ENCODE data around the gene SH2B3. TPM values are rescaled to one million over a fixed set of nuclear protein-coding genes. Genes with fewer than 3 reads are reported as not detected.
"Not testable (repeated sequence)": the region's sequence is repeated elsewhere in the genome, so short reads cannot be mapped to it uniquely, and the experiment has no call there.

The SH2B3 gene
- total and polyA plus RNA-seq, 8 donors = 19.2 to 42.0 (median 22.5) TPM

- Histone ChIP-seq H3K36me3 (no peaks in the 10 kb centered on the region), H3K4me1 (peaks cover 0 to 44% of the 10 kb centered on the region in 2 donors), H3K9me3 (no peaks in the 10 kb centered on the region), H3K27ac (no peak overlapping the region), H3K27me3 (no peaks in the 10 kb centered on the region), H3K4me3 (no peak overlapping the region)
- DNase-seq (no peak), ATAC-seq (no peak)
- intact Hi-C loops (cut with DNase I) = no loop called here
- TF ChIP-seq CTCF (IDR thresholded peaks at IDR 0.05) = no peak
These were observed 11.2 kb upstream of the SH2B3 start for GRCh38 chr12:111394480-111394879.

- Histone ChIP-seq H3K4me1 (peaks cover 0 to 51% of the 10 kb centered on the region in 2 donors), H3K27me3 (no peaks in the 10 kb centered on the region), H3K36me3 (no peaks in the 10 kb centered on the region), H3K4me3 (no peak overlapping the region), H3K27ac (no peak overlapping the region), H3K9me3 (no peaks in the 10 kb centered on the region)
- no peak for DNase-seq
- ATAC-seq = no peak
- intact Hi-C loops (cut with DNase I) = loop anchor here in 1 of 2 donors (5.0 kb wide), 1 partner anchor 57 kb away; no protein-coding TSS in a partner anchor
- TF ChIP-seq CTCF (IDR thresholded peaks at IDR 0.05) = no peak
These were observed 10.2 kb upstream of the SH2B3 start for GRCh38 chr12:111395336-111396187.

GRCh38 chr12:111396271-111396670, 9.5 kb upstream of the SH2B3 start:
- not testable (repeated sequence) for H3K27me3 ChIP-seq, H3K4me3 ChIP-seq, ATAC-seq, H3K9me3 ChIP-seq, DNase-seq, H3K36me3 ChIP-seq
- intact Hi-C loops (cut with DNase I) = loop anchor here in 1 of 2 donors (5.0 kb wide), 1 partner anchor 56 kb away; no protein-coding TSS in a partner anchor
- peak overlapping the region in 1 of 2 donors; percentile 63 for H3K27ac ChIP-seq
- H3K4me1 ChIP-seq = peaks cover 0 to 51% of the 10 kb centered on the region in 2 donors

- Histone ChIP-seq H3K4me3 (peak overlapping the region; percentile 8 to 19), H3K27ac (peak overlapping the region in 1 of 2 donors; percentile 63), H3K27me3 (no peaks in the 10 kb centered on the region), H3K4me1 (peaks cover 0 to 51% of the 10 kb centered on the region in 2 donors), H3K9me3 (no peaks in the 10 kb centered on the region), H3K36me3 (no peaks in the 10 kb centered on the region)
- peak; percentile 98 to 99 for TF ChIP-seq CTCF (IDR thresholded peaks at IDR 0.05)
- DNase-seq (peak; percentile 75 to 99 (median 87)), ATAC-seq (peak; percentile 92)
- intact Hi-C loops (cut with DNase I) = loop anchor here in 1 of 2 donors (5.0 kb wide), 1 partner anchor 55 kb away; no protein-coding TSS in a partner anchor
These were observed 8.8 kb upstream of the SH2B3 start for GRCh38 chr12:111396726-111397445.

- Histone ChIP-seq H3K4me3 (no peak overlapping the region), H3K36me3 (no peaks in the 10 kb centered on the region), H3K27me3 (no peaks in the 10 kb centered on the region), H3K4me1 (peaks cover 0 to 65% of the 10 kb centered on the region in 2 donors), H3K9me3 (no peaks in the 10 kb centered on the region), H3K27ac (peak overlapping the region; percentile 13 to 63)
- no peak for TF ChIP-seq CTCF (IDR thresholded peaks at IDR 0.05)
- ATAC-seq (peak; percentile 3), DNase-seq (no peak)
- intact Hi-C loops (cut with DNase I) = loop anchor here in 1 of 2 donors (5.0 kb wide), 1 partner anchor 54 kb away; no protein-coding TSS in a partner anchor
These were observed 7.2 kb upstream of the SH2B3 start for GRCh38 chr12:111398530-111398929.

GRCh38 chr12:111399741-111400404, 5.8 kb upstream of the SH2B3 start:
- H3K9me3 ChIP-seq, ATAC-seq, H3K36me3 ChIP-seq, H3K27me3 ChIP-seq, H3K4me3 ChIP-seq, DNase-seq: not testable (repeated sequence)
- intact Hi-C loops (cut with DNase I) = loop anchor here in 1 of 2 donors (5.0 kb wide), 1 partner anchor 52 kb away; no protein-coding TSS in a partner anchor
- Histone ChIP-seq H3K27ac (peak overlapping the region in 1 of 2 donors; percentile 63), H3K4me1 (peaks cover 6 to 68% of the 10 kb centered on the region in 2 donors)
